ENCODE measurements around the gene TCEA2.

GRCh38 chr20:64030371-64031134 is 32.4 kb upstream of the TCEA2 start:
- TF ChIP-seq, protein P1, sequence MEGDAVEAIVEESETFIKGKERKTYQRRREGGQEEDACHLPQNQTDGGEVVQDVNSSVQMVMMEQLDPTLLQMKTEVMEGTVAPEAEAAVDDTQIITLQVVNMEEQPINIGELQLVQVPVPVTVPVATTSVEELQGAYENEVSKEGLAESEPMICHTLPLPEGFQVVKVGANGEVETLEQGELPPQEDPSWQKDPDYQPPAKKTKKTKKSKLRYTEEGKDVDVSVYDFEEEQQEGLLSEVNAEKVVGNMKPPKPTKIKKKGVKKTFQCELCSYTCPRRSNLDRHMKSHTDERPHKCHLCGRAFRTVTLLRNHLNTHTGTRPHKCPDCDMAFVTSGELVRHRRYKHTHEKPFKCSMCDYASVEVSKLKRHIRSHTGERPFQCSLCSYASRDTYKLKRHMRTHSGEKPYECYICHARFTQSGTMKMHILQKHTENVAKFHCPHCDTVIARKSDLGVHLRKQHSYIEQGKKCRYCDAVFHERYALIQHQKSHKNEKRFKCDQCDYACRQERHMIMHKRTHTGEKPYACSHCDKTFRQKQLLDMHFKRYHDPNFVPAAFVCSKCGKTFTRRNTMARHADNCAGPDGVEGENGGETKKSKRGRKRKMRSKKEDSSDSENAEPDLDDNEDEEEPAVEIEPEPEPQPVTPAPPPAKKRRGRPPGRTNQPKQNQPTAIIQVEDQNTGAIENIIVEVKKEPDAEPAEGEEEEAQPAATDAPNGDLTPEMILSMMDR (IDR thresholded peaks at IDR 0.05; ENCODE audit: insufficient read depth, low read length, poor library complexity, severe bottlenecking), result no peak
- TF ChIP-seq EZH2phosphoT487 (conservative IDR thresholded peaks at IDR 0.05; ENCODE audit: low read length), result no peak
